Activated CD4-positive, alpha-beta T cell treated with anti-CD3 and anti-CD28 coated beads, Interleukin-2, amount 10 ng/mL, durations not matched to agents 24 days and 14 days (primary cell): ENCODE results near the gene SSC5D. TPM values are rescaled to one million over a fixed set of nuclear protein-coding genes. Genes with fewer than 3 reads are reported as not detected.
"Not testable (repeated sequence)": the region's sequence is repeated elsewhere in the genome, so short reads cannot be mapped to it uniquely, and the experiment has no call there.

Source experiments
- DNase-seq: peaks from one replicate; pipeline ENCODE4 v3.0.0; 2022
- H3K27ac Mint-ChIP-seq: one replicate; pipeline ENCODE4 v1.8.0; 2022; ENCODE audit warnings: mild to moderate bottlenecking, mixed read lengths
- H3K27me3 Mint-ChIP-seq: one replicate; pipeline ENCODE4 v1.8.0; 2022; ENCODE audit warnings: mixed read lengths
- H3K36me3 Mint-ChIP-seq: one replicate; pipeline ENCODE4 v1.8.0; 2022; ENCODE audit warnings: low read depth, mild to moderate bottlenecking, mixed read lengths
- H3K4me1 Mint-ChIP-seq: one replicate; pipeline ENCODE4 v1.8.0; 2021; ENCODE audit warnings: mixed read lengths
- H3K4me3 Mint-ChIP-seq: one replicate; pipeline ENCODE4 v1.8.0; 2022; ENCODE audit warnings: mild to moderate bottlenecking, moderate library complexity, mixed read lengths
- H3K9me3 Mint-ChIP-seq: one replicate; pipeline ENCODE4 v1.8.0; 2021; ENCODE audit warnings: mixed read lengths
- intact Hi-C: fragments of 100-400 bp; cut with micrococcal nuclease; formaldehyde crosslinking; loops from one replicate; pipeline ENCODE4 v1.15.1; 2023
- total RNA-seq: library from RNA; stranded (reverse); gene quantifications from 2 replicates; pipeline ENCODE4 v1.2.3, GENCODE V29; 2022

SSC5D gene
- total RNA-seq, 1 donor from 2014 or later = 0.19 TPM

GRCh38 chr19:55530996-55531395 is 42.8 kb downstream of the SSC5D start:
- no peaks in the 10 kb centered on the region for H3K4me1 Mint-ChIP-seq
- intact Hi-C loops = no loop called here

GRCh38 chr19:55534280-55534679 is 46.0 kb downstream of the SSC5D start:
- H3K4me1 Mint-ChIP-seq, H3K27me3 Mint-ChIP-seq, H3K27ac Mint-ChIP-seq, H3K4me3 Mint-ChIP-seq, DNase-seq, H3K9me3 Mint-ChIP-seq, H3K36me3 Mint-ChIP-seq, intact Hi-C loops: not testable (repeated sequence)

More at GRCh38 chr19:55530996-55531395, 42.8 kb downstream of the SSC5D start:
- Mint-ChIP-seq H3K36me3 (no peaks in the 10 kb centered on the region), H3K27me3 (no peaks in the 10 kb centered on the region), H3K4me3 (no peak overlapping the region), H3K9me3 (no peaks in the 10 kb centered on the region), H3K27ac (no peak overlapping the region)
- no peak for DNase-seq

GRCh38 chr19:55535173-55535964 is 47.1 kb downstream of the SSC5D start:
- Mint-ChIP-seq H3K27ac (peak overlapping the region; percentile 17), H3K9me3 (no peaks in the 10 kb centered on the region), H3K36me3 (no peaks in the 10 kb centered on the region), H3K4me1 (no peaks in the 10 kb centered on the region), H3K4me3 (no peak overlapping the region), H3K27me3 (no peaks in the 10 kb centered on the region)
- no peak for DNase-seq
- intact Hi-C loops = no loop called here

DNA sequence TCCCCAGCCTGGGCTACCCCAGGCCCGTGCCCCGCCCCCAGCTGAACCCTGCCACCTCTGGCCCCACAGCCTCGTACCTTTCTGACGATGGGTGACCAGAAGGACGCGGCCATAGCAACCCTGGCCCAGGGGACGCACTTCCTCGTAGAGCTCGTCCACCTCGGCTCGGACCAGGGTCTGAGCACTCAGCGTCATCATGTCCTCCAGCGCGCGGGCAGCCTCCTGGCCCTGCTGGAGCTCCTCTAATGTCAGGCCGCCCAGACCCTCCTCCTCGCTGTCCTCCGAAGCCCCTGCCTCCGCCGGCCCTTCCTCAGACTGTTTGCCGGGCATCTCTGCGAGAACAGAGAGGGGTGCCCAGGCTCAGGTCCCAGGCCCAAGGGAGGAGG is 47.7 kb downstream of the SSC5D start:
- H3K4me3 Mint-ChIP-seq = no peak overlapping the region
- no peaks in the 10 kb centered on the region for H3K9me3 Mint-ChIP-seq
- H3K27ac Mint-ChIP-seq = no peak overlapping the region
- H3K4me1 Mint-ChIP-seq = no peaks in the 10 kb centered on the region
- no peak for DNase-seq
- intact Hi-C loops = no loop called here
- no peaks in the 10 kb centered on the region for H3K36me3 Mint-ChIP-seq
- H3K27me3 Mint-ChIP-seq = no peaks in the 10 kb centered on the region

DNA sequence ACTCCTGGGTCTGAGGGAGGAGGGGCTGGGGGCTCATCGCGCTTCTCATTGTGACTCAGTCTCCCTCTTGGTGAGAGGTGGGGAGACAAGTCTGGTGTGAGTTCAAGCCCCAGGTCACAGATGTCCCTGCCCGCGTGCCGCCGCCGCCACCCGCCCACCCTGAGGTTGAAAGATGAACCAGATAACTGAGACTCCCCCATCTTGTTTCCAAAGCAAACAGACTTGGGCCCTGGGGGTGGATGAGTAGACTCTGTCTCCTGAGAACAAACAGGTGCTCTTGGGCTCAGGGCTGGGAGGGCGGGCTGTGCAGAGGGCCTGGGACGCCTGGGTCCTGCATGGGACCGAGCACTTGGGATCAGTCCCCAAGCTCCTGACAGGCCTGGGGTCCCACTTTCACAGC is 48.1 kb downstream of the SSC5D start:
- DNase-seq = no peak
- intact Hi-C loops = no loop called here
- Mint-ChIP-seq H3K36me3 (no peaks in the 10 kb centered on the region), H3K9me3 (no peaks in the 10 kb centered on the region), H3K4me3 (no peak overlapping the region), H3K27me3 (no peaks in the 10 kb centered on the region), H3K4me1 (no peaks in the 10 kb centered on the region), H3K27ac (no peak overlapping the region)

DNA sequence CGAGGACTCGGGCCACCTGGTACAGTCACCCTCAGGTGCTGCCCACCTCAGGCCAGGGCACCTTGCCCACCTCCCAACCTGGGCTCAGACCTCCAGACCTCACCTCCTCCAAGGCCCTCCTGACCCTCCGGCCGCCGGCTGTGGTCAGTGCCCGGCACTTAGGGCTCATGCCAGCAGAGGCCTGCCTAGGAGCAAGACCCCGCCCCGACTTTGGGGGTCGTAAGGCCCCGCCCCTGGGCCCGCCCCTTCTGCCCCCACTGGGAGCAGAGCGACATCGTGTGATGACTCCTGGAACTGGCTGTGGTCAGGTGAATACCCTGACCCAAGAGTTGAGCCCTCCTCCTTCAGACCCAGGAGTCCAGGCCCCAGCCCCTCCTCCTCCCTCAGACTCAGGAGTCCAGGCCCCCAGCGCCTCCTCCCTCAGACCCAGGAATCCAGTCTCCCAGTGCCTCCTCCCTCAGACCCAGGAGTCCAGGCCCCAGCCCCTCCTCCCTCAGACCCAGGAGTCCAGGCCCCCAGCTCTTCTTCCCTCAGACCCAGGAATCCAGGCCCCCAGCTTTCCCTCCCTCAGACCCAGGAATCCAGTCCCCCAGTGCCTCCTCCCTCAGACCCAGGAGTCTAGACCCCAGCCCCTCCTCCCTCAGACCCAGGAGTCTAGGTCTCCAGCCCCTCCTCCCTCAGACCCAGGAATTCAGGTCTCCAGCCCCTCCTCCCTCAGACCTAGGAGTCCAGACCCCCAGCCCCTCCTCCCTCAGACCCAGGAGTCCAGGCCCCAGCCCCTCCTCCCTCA is 48.9 kb downstream of the SSC5D start, which contains the start of gene SBK2:
SBK2 (minus strand) TSS at position 183 of the 790 bp plus-strand sequence. CDS start 839 bp downstream, outside the sequence.
- no peak for DNase-seq
- H3K9me3 Mint-ChIP-seq = peaks cover 3% of the 10 kb centered on the region
- H3K4me1 Mint-ChIP-seq = no peaks in the 10 kb centered on the region
- no peak within 1 kb of the TSS for H3K4me3 Mint-ChIP-seq
- no peaks in the 10 kb centered on the region for H3K36me3 Mint-ChIP-seq
- no peak within 1 kb of the TSS for H3K27ac Mint-ChIP-seq
- intact Hi-C loops = no loop called here
- no peaks in the 10 kb centered on the region for H3K27me3 Mint-ChIP-seq

GRCh38 chr19:55537741-55538111 is 49.5 kb downstream of the SSC5D start:
- Mint-ChIP-seq H3K4me1 (no peaks in the 10 kb centered on the region), H3K27ac (no peak overlapping the region), H3K4me3 (no peak overlapping the region), H3K9me3 (peaks cover 8% of the 10 kb centered on the region), H3K27me3 (no peaks in the 10 kb centered on the region), H3K36me3 (no peaks in the 10 kb centered on the region)
- no peak for DNase-seq
- intact Hi-C loops = no loop called here

GRCh38 chr19:55538132-55538531 is 49.9 kb downstream of the SSC5D start:
- Mint-ChIP-seq H3K9me3 (peaks cover 8% of the 10 kb centered on the region), H3K4me3 (no peak overlapping the region), H3K27me3 (no peaks in the 10 kb centered on the region), H3K4me1 (no peaks in the 10 kb centered on the region), H3K27ac (no peak overlapping the region), H3K36me3 (no peaks in the 10 kb centered on the region)
- DNase-seq = no peak
- intact Hi-C loops = no loop called here

DNA sequence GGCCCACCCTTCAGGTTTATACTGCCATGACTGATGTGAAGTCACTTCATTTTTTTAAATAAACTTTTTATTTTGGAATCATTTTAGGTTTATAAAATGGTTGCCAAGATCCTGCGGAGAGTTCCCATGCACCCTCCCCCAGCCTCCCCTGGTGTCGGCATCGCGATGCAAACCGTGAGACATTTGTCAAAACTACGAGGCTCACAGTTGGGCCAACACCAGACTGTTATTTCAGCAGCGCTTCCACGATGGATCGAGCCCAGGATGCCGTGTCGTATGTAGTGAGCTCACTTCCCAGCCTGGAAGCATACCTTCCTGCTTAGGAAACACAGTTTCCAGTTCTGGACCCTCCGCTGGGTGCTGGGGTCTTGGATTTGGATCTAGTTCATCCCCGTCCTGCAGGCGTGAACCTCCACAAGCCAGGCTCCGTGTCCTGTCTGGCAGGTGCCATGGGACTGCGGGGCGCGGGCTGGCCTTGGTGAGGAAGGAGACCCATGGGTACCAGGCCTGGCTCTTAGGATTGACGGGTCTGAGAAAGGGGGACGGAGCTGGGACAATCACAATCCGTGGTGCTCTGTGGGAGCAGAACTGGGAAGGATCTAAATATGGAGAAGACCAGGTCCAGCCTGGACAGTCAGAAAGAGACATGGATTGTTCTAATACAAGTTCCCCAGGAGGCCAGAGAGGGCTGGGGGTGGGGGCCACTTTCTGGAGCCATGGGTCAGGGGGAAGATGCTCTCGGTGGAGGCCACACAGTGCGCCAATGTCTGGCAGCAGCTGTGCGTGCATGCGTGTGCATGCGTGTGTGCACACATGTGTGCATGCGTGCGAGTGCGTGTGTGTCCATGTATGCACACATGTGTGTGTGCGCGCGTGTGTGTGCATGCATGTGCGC is 51.1 kb downstream of the SSC5D start:
- H3K27ac Mint-ChIP-seq = peak overlapping the region; percentile 63
- intact Hi-C loops = no loop called here
- no peaks in the 10 kb centered on the region for H3K4me1 Mint-ChIP-seq
- no peak for DNase-seq
- H3K36me3 Mint-ChIP-seq = no peaks in the 10 kb centered on the region
- peaks cover 11% of the 10 kb centered on the region for H3K9me3 Mint-ChIP-seq
- no peaks in the 10 kb centered on the region for H3K27me3 Mint-ChIP-seq
- no peak overlapping the region for H3K4me3 Mint-ChIP-seq

GRCh38 chr19:55540619-55541018 is 52.4 kb downstream of the SSC5D start:
- no peak for DNase-seq
- H3K4me3 Mint-ChIP-seq = no peak overlapping the region
- intact Hi-C loops = no loop called here
- no peaks in the 10 kb centered on the region for H3K27me3 Mint-ChIP-seq
- no peaks in the 10 kb centered on the region for H3K4me1 Mint-ChIP-seq
- H3K9me3 Mint-ChIP-seq = peaks cover 11% of the 10 kb centered on the region
- no peaks in the 10 kb centered on the region for H3K36me3 Mint-ChIP-seq
- H3K27ac Mint-ChIP-seq = no peak overlapping the region

DNA sequence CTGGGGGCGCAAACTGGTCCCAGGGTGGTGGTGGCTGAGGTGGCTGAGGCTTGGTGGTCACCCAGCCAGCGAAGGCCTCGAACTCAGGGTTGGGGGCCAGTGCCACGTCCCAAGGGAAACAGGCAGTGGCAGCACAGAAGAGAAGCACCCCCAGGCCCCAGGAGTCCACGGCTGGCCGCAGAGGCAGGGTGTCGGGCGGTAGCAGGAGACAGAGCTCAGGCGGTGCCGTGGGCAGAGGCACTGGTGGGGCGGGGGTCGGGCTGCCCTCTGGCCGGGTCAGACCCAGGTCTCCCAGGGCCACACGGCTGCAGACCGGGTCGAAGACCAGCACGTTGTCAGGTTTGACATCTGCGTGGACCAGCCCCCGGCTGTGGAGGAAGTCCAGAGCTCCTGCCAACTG is 52.9 kb downstream of the SSC5D start:
- H3K9me3 Mint-ChIP-seq = peaks cover 11% of the 10 kb centered on the region
- H3K4me3 Mint-ChIP-seq = no peak overlapping the region
- DNase-seq = no peak
- no peaks in the 10 kb centered on the region for H3K4me1 Mint-ChIP-seq
- no peaks in the 10 kb centered on the region for H3K27me3 Mint-ChIP-seq
- intact Hi-C loops = no loop called here
- H3K27ac Mint-ChIP-seq = no peak overlapping the region
- no peaks in the 10 kb centered on the region for H3K36me3 Mint-ChIP-seq

GRCh38 chr19:55542292-55542855 is 54.1 kb downstream of the SSC5D start:
- H3K4me3 Mint-ChIP-seq = no peak overlapping the region
- H3K36me3 Mint-ChIP-seq = no peaks in the 10 kb centered on the region
- intact Hi-C loops = no loop called here
- peaks cover 11% of the 10 kb centered on the region for H3K9me3 Mint-ChIP-seq
- no peak overlapping the region for H3K27ac Mint-ChIP-seq
- H3K27me3 Mint-ChIP-seq = no peaks in the 10 kb centered on the region
- no peak for DNase-seq
- H3K4me1 Mint-ChIP-seq = peaks cover 1% of the 10 kb centered on the region

- peaks cover 3% of the 10 kb centered on the region for H3K27me3 Mint-ChIP-seq
- intact Hi-C loops = no loop called here
- peaks cover 11% of the 10 kb centered on the region for H3K9me3 Mint-ChIP-seq
- no peak overlapping the region for H3K4me3 Mint-ChIP-seq
- no peaks in the 10 kb centered on the region for H3K36me3 Mint-ChIP-seq
- DNase-seq = no peak
- peaks cover 3% of the 10 kb centered on the region for H3K4me1 Mint-ChIP-seq
- H3K27ac Mint-ChIP-seq = no peak overlapping the region
These were observed 55.3 kb downstream of the SSC5D start for GRCh38 chr19:55543567-55543966.
